ENCODE data around the gene FCRL3. TPM values are rescaled to one million over a fixed set of nuclear protein-coding genes. Genes with fewer than 3 reads are reported as not detected.

FCRL3 gene
- total RNA-seq, 1 experiment from 2014 or later, result not detected

GRCh38 chr1:157639800-157640199 lies 60.8 kb downstream of the FCRL3 start:
- peak overlapping the region; percentile 66; the same call in 1 of the 2 replicates for H3K27ac Mint-ChIP-seq
- no peaks in the 10 kb centered on the region for H3K4me1 Mint-ChIP-seq
- peaks cover 3% of the 10 kb centered on the region; the same call in 1 of the 2 replicates for H3K9me3 Mint-ChIP-seq
- H3K36me3 Mint-ChIP-seq, result no peaks in the 10 kb centered on the region
- H3K4me3 Mint-ChIP-seq, result 0 out of 2 replicates have a peak overlapping the region, but pooled peaks have one; percentile 14
- ATAC-seq (no peak), DNase-seq (ENCODE audit: low spot score) (no peak)
- TF ChIP-seq, protein P1, sequence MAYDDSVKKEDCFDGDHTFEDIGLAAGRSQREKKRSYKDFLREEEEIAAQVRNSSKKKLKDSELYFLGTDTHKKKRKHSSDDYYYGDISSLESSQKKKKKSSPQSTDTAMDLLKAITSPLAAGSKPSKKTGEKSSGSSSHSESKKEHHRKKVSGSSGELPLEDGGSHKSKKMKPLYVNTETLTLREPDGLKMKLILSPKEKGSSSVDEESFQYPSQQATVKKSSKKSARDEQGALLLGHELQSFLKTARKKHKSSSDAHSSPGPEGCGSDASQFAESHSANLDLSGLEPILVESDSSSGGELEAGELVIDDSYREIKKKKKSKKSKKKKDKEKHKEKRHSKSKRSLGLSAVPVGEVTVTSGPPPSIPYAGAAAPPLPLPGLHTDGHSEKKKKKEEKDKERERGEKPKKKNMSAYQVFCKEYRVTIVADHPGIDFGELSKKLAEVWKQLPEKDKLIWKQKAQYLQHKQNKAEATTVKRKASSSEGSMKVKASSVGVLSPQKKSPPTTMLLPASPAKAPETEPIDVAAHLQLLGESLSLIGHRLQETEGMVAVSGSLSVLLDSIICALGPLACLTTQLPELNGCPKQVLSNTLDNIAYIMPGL (CRISPR knock-in tag; IDR thresholded peaks at IDR 0.05), result no peak
- TF ChIP-seq E2F4 (CRISPR knock-in tag; IDR thresholded peaks at IDR 0.05; ENCODE audit: borderline replicate concordance, low read depth), result no peak
- TF ChIP-seq GTF2I (CRISPR knock-in tag; conservative IDR thresholded peaks at IDR 0.05), result no peak
- no peak for TF ChIP-seq ZNF425 (CRISPR knock-in tag; conservative IDR thresholded peaks at IDR 0.05)
- TF ChIP-seq RELA (CRISPR knock-in tag; IDR thresholded peaks at IDR 0.05; ENCODE audit: borderline replicate concordance), result no peak
- no peak for TF ChIP-seq CBFB (CRISPR knock-in tag; IDR thresholded peaks at IDR 0.05; ENCODE audit: low read depth)
- TF ChIP-seq, protein P2, sequence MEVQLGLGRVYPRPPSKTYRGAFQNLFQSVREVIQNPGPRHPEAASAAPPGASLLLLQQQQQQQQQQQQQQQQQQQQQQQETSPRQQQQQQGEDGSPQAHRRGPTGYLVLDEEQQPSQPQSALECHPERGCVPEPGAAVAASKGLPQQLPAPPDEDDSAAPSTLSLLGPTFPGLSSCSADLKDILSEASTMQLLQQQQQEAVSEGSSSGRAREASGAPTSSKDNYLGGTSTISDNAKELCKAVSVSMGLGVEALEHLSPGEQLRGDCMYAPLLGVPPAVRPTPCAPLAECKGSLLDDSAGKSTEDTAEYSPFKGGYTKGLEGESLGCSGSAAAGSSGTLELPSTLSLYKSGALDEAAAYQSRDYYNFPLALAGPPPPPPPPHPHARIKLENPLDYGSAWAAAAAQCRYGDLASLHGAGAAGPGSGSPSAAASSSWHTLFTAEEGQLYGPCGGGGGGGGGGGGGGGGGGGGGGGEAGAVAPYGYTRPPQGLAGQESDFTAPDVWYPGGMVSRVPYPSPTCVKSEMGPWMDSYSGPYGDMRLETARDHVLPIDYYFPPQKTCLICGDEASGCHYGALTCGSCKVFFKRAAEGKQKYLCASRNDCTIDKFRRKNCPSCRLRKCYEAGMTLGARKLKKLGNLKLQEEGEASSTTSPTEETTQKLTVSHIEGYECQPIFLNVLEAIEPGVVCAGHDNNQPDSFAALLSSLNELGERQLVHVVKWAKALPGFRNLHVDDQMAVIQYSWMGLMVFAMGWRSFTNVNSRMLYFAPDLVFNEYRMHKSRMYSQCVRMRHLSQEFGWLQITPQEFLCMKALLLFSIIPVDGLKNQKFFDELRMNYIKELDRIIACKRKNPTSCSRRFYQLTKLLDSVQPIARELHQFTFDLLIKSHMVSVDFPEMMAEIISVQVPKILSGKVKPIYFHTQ (CRISPR knock-in tag; IDR thresholded peaks at IDR 0.05), result no peak
- no peak for TF ChIP-seq NFE2L1 (CRISPR knock-in tag; IDR thresholded peaks at IDR 0.05)
- TF ChIP-seq, protein P3, sequence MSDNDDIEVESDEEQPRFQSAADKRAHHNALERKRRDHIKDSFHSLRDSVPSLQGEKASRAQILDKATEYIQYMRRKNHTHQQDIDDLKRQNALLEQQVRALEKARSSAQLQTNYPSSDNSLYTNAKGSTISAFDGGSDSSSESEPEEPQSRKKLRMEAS (CRISPR knock-in tag; IDR thresholded peaks at IDR 0.05), result no peak
- no peak for TF ChIP-seq ZNF512 (CRISPR knock-in tag; IDR thresholded peaks at IDR 0.05; ENCODE audit: borderline replicate concordance)
- CTCF ChIA-PET, result no interaction called here
- POLR2A ChIA-PET, result no interaction called here
- no peaks in the 10 kb centered on the region for H3K27me3 Mint-ChIP-seq (ENCODE audit: low read depth)

GRCh38 chr1:157628773-157629172 lies 71.8 kb downstream of the FCRL3 start:
- ChIA-PET CTCF (no interaction called here), POLR2A (no interaction called here)
- no peaks in the 10 kb centered on the region for H3K36me3 Mint-ChIP-seq
- no peak overlapping the region for H3K27ac Mint-ChIP-seq
- H3K27me3 Mint-ChIP-seq (ENCODE audit: low read depth), result no peaks in the 10 kb centered on the region; the same call in 1 of the 2 replicates
- TF ChIP-seq JUN (CRISPR knock-in tag; IDR thresholded peaks at IDR 0.05), result no peak
- TF ChIP-seq PRRX2 (CRISPR knock-in tag; IDR thresholded peaks at IDR 0.05), result no peak
- TF ChIP-seq, protein P4, sequence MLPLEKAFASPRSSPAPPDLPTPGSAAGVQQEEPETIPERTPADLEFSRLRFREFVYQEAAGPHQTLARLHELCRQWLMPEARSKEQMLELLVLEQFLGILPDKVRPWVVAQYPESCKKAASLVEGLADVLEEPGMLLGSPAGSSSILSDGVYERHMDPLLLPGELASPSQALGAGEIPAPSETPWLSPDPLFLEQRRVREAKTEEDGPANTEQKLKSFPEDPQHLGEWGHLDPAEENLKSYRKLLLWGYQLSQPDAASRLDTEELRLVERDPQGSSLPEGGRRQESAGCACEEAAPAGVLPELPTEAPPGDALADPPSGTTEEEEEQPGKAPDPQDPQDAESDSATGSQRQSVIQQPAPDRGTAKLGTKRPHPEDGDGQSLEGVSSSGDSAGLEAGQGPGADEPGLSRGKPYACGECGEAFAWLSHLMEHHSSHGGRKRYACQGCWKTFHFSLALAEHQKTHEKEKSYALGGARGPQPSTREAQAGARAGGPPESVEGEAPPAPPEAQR (CRISPR knock-in tag; IDR thresholded peaks at IDR 0.05), result no peak
- peaks cover 4% of the 10 kb centered on the region; the same call in 1 of the 2 replicates for H3K9me3 Mint-ChIP-seq
- DNase-seq (ENCODE audit: low spot score) (no peak), ATAC-seq (no peak)
- H3K4me1 Mint-ChIP-seq, result peaks cover 7% of the 10 kb centered on the region; the same call in 1 of the 2 replicates
- no peak overlapping the region for H3K4me3 Mint-ChIP-seq

Other genes starting within 250 kb of the FCRL3 start
- 0.70 to 0.89 TPM (median 0.78 TPM) in 3 replicates for gene FCRL5, start 148.3 kb downstream of the FCRL3 start, total RNA-seq (2021)
- not detected in 3 replicates for gene FCRL4, start 102.7 kb downstream of the FCRL3 start, total RNA-seq (2021)
- gene FCRL2, start 76.4 kb upstream of the FCRL3 start, total RNA-seq (2021), result not detected in 3 replicates
- gene FCRL1, start 119.4 kb upstream of the FCRL3 start, total RNA-seq (2021), result not detected in 3 replicates
- gene CD5L, start 141.0 kb upstream of the FCRL3 start, total RNA-seq (2021), result not detected in 3 replicates

Measured in WTC11 (cell line).